GM12878 (cell line): ENCODE data around the gene ZSCAN32.

Source experiments
- CREM ChIP-seq: IDR thresholded peaks from 2 replicates; pipeline ENCODE4 v1.6.1; 2014; ENCODE audit warnings: antibody characterized with exemption, low read depth
- CTCF ChIP-seq, 3 experiments: IDR thresholded peaks in 2 of 3; conservative IDR thresholded peaks in 1 of 3; 2 replicates each; pipeline ENCODE4 v1.5.1; 2011; ENCODE audit warnings: low read depth in 3 of 3, low read length in 3 of 3, mild to moderate bottlenecking in 3 of 3, control low read depth in 2 of 3, moderate library complexity in 2 of 3, inconsistent platforms in 1 of 3, mixed read lengths in 1 of 3; ENCODE audit not compliant: control insufficient read depth in 2 of 3, insufficient read depth in 1 of 3; ENCODE audit errors: extremely low read depth in 1 of 3
- EP300 ChIP-seq, 2 experiments: fragments of 150-350 bp in 1 of 2; IDR thresholded peaks; 2 replicates each; pipeline ENCODE4 v1.6.1; 2011 to 2012; ENCODE audit warnings: low read depth in 2 of 2, low read length in 2 of 2, borderline replicate concordance in 1 of 2, improper control_type of control experiment in 1 of 2, inconsistent platforms in 1 of 2; ENCODE audit not compliant: control insufficient read depth in 1 of 2
- RCOR1 ChIP-seq: conservative IDR thresholded peaks from 2 replicates; pipeline ENCODE4 v1.6.1; 2012; ENCODE audit warnings: low read depth, low read length, improper control_type of control experiment
- SREBF1 ChIP-seq: IDR thresholded peaks from 2 replicates; pipeline ENCODE4 v1.6.1; 2012; ENCODE audit warnings: mild to moderate bottlenecking, low read length
- TF ChIP-seq, protein P1 (sequence below): IDR thresholded peaks from 2 replicates; pipeline ENCODE4 v1.6.1; 2012; ENCODE audit warnings: low read length, inconsistent platforms

DNA sequence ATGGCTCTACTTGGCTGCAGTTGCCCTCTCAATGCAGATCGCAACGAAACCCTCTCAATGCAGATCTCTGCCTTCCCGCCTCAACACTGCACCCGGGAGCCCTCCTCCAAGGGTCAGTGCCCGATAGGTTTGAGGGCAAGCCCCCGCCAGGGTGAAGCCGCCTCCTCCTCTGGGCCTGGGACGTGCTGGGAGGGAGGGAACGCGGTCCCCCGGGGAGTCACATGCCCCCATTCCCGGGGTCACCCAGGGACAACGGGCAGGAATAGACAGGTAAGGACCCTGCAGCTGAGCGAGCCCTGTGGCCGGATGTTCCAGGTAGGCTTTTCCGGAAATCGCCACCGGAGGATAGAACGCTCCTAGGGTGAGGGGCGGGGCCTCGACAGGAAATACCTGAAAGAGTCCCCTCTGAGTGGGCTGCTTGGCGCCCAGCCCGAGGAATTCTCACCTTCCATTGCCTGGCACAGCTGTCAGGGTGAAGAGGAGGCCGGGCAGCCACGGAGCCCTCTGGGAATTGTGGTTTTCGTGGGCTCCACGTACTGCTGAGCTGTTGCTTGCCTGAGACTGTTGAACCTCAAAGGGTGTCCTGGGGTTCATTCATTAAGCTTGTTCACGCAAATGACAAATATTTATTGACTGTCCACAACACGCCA lies 13.1 kb upstream of the ZSCAN32 start:
- no peak for TF ChIP-seq SREBF1
- no peak for TF ChIP-seq RCOR1
- no peak for TF ChIP-seq CTCF (IDR thresholded peaks at IDR 0.05 in 2 of 3, conservative IDR thresholded peaks at IDR 0.05 in 1 of 3; ENCODE audit: control insufficient read depth in 2 of 3, extremely low read depth in 1 of 3, insufficient read depth in 1 of 3, low read depth in 3 of 3, low read length in 3 of 3)
- TF ChIP-seq, protein P1, sequence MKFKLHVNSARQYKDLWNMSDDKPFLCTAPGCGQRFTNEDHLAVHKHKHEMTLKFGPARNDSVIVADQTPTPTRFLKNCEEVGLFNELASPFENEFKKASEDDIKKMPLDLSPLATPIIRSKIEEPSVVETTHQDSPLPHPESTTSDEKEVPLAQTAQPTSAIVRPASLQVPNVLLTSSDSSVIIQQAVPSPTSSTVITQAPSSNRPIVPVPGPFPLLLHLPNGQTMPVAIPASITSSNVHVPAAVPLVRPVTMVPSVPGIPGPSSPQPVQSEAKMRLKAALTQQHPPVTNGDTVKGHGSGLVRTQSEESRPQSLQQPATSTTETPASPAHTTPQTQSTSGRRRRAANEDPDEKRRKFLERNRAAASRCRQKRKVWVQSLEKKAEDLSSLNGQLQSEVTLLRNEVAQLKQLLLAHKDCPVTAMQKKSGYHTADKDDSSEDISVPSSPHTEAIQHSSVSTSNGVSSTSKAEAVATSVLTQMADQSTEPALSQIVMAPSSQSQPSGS: no peak
- TF ChIP-seq CREM: no peak
- TF ChIP-seq EP300 (IDR thresholded peaks at IDR 0.05; ENCODE audit: borderline replicate concordance in 1 of 2, control insufficient read depth in 1 of 2, low read depth in 2 of 2, low read length in 2 of 2): no peak
